Activated B cell treated with CpG ODN at 0.5 μM for 24 hours (primary cell): ENCODE results near the gene SPAG16. TPM values are rescaled to one million over a fixed set of nuclear protein-coding genes. Genes with fewer than 3 reads are reported as not detected.
"Not testable (repeated sequence)": the region's sequence is repeated elsewhere in the genome, so short reads cannot be mapped to it uniquely, and the experiment has no call there.

ENCODE experiments used
- ATAC-seq: fragments of 200-7000 bp; cut with Tn5 transposase; one replicate; pipeline ENCODE4 v1.10.0; 2021; ENCODE audit warnings: low read depth, mild to moderate bottlenecking, moderate library complexity
- CTCF ChIA-PET: fragments of 350-600 bp; sonication (Branson Sonifier 250); formaldehyde crosslinking; loops from one replicate; lab custom pipeline; 2021; ENCODE audit warnings: antibody characterized with exemption; lab: Charles Lee
- POLR2A ChIA-PET: fragments of 350-600 bp; sonication (Branson Sonifier 250); formaldehyde crosslinking; loops from one replicate; lab custom pipeline; 2021; ENCODE audit warnings: antibody characterized with exemption; lab: Charles Lee
- DNase-seq: peaks from one replicate; pipeline ENCODE4 v3.0.0; 2022
- H3K27ac Mint-ChIP-seq: one replicate; pipeline ENCODE4 v1.8.0; 2020; ENCODE audit warnings: mixed read lengths
- H3K27me3 Mint-ChIP-seq: one replicate; pipeline ENCODE4 v1.8.0; 2021; ENCODE audit warnings: mixed read lengths
- H3K36me3 Mint-ChIP-seq: one replicate; pipeline ENCODE4 v1.8.0; 2021; ENCODE audit warnings: low read depth, mixed read lengths
- H3K4me1 Mint-ChIP-seq: one replicate; pipeline ENCODE4 v1.8.0; 2021; ENCODE audit warnings: mixed read lengths
- H3K4me3 Mint-ChIP-seq: one replicate; pipeline ENCODE4 v1.8.0; 2020; ENCODE audit warnings: mild to moderate bottlenecking, mixed read lengths
- H3K9me3 Mint-ChIP-seq: one replicate; pipeline ENCODE4 v1.8.0; 2020; ENCODE audit warnings: mixed read lengths
- intact Hi-C: fragments of 100-400 bp; cut with micrococcal nuclease; formaldehyde crosslinking; loops from one replicate; pipeline ENCODE4 v1.15.1; 2024
- total RNA-seq: library from RNA; stranded (reverse); gene quantifications from 2 replicates; pipeline ENCODE4 v1.2.3, GENCODE V29; 2022
- TF ChIP-seq, protein P1 (sequence below): fragments of 200-600 bp; IDR thresholded peaks from one replicate; pipeline ENCODE4 v1.8.0; 2022; ENCODE audit warnings: antibody characterized with exemption, mild to moderate bottlenecking

SPAG16 gene
- total RNA-seq, 1 donor from 2014 or later: 11.2 TPM

DNA sequence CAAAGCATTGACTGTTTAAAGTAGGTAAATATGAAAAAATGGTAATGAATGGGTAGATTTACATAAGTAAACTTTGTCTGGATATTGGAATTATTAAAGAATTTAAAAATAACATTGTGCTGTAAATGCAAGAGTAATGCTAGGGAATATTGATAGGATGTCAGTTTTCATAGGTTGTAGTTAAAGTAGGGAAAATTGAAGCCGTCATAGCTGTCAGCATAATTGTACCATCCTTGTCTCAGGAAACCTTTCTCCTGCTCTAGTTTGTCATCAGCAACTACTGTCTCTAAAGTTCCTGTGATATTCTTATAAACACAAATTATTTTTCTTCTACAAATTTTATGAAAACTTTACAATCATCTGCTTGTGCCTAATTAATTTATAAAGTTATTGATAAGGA lies 10.1 kb upstream of the SPAG16 start:
- peaks cover 10% of the 10 kb centered on the region for H3K9me3 Mint-ChIP-seq
- H3K4me3 Mint-ChIP-seq: no peak overlapping the region
- DNase-seq (no peak), ATAC-seq (no peak)
- peaks cover 10% of the 10 kb centered on the region for H3K27me3 Mint-ChIP-seq
- ChIA-PET POLR2A (no interaction called here), CTCF (no interaction called here)
- H3K27ac Mint-ChIP-seq: no peak overlapping the region
- no peaks in the 10 kb centered on the region for H3K36me3 Mint-ChIP-seq
- intact Hi-C loops: no loop called here
- H3K4me1 Mint-ChIP-seq: no peaks in the 10 kb centered on the region
- TF ChIP-seq, protein P1, sequence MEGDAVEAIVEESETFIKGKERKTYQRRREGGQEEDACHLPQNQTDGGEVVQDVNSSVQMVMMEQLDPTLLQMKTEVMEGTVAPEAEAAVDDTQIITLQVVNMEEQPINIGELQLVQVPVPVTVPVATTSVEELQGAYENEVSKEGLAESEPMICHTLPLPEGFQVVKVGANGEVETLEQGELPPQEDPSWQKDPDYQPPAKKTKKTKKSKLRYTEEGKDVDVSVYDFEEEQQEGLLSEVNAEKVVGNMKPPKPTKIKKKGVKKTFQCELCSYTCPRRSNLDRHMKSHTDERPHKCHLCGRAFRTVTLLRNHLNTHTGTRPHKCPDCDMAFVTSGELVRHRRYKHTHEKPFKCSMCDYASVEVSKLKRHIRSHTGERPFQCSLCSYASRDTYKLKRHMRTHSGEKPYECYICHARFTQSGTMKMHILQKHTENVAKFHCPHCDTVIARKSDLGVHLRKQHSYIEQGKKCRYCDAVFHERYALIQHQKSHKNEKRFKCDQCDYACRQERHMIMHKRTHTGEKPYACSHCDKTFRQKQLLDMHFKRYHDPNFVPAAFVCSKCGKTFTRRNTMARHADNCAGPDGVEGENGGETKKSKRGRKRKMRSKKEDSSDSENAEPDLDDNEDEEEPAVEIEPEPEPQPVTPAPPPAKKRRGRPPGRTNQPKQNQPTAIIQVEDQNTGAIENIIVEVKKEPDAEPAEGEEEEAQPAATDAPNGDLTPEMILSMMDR: no peak

DNA sequence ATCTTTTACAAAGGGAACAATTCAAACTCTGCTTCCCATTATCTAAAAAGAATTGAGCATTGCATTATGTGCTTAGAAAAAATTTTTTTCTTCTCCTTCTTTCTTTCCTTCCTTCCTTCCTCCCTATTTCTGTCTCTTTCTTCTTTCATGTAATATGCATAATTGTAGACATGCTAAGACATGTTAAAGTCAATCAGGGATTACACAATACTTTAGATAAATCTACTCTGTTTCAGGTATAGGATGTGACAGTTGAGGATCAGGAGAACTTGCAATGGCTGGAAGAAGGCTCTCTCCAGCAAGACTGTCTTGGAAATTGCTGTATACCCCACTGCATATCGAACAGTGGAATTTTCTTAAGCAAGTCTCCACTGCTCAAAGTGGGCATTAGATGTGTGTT lies 9.0 kb upstream of the SPAG16 start:
- Mint-ChIP-seq H3K4me1 (no peaks in the 10 kb centered on the region), H3K36me3 (no peaks in the 10 kb centered on the region), H3K4me3 (no peak overlapping the region), H3K27me3 (peaks cover 10% of the 10 kb centered on the region), H3K27ac (no peak overlapping the region), H3K9me3 (peaks cover 10% of the 10 kb centered on the region)
- intact Hi-C loops: no loop called here
- ATAC-seq (no peak), DNase-seq (no peak)
- CTCF ChIA-PET: no interaction called here
- TF ChIP-seq, protein P1: no peak
- POLR2A ChIA-PET: no interaction called here

DNA sequence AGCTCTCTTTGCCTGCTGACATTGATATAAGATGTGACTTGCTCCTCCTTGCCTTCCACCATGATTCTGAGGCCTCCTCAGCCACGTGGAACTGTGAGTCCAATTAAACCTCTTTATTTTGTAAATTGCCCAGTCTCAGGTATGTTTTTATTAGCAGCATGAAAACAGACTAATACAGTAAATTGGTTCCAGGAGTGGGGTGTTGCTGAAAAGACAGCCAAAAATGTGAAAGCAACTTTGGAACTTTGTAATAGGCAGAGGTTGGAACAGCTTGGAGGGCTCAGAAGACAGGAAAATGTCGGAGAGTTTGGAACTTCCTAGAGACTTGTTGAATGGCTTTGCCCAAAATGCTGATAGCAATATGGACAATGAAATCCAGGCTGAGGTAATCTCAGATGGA lies 7.1 kb upstream of the SPAG16 start:
- H3K4me3 Mint-ChIP-seq, H3K9me3 Mint-ChIP-seq, H3K4me1 Mint-ChIP-seq, H3K36me3 Mint-ChIP-seq, H3K27ac Mint-ChIP-seq, intact Hi-C loops, CTCF ChIA-PET, ATAC-seq, DNase-seq, POLR2A ChIA-PET: not testable (repeated sequence)
- peaks cover 10% of the 10 kb centered on the region for H3K27me3 Mint-ChIP-seq

DNA sequence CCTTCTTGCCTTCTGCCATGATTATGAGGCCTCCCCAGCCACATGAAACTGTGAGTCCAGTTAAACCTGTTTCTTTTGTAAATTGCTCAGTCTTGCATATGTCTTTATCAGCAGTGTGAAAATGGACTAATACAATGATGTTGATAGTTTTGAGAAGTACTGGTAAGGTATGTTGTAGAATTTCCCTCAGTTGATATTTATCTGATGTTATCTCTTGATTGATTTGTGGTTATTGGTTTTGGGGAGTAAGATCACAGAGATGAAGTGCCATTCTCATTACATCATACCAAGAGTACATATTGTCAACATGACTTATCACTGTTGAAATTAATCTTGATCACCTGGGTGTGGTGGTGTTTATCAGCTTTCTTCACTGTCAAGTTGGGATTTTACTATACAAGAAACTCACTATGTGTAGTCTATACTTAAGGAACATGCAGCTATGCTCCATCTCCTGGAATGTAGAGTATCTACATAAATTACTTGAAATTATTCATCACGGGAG lies 5.1 kb upstream of the SPAG16 start:
- H3K27ac Mint-ChIP-seq: no peak overlapping the region
- POLR2A ChIA-PET: no interaction called here
- CTCF ChIA-PET: no interaction called here
- H3K4me3 Mint-ChIP-seq: no peak overlapping the region
- no peak for DNase-seq
- TF ChIP-seq, protein P1: no peak
- H3K36me3 Mint-ChIP-seq: no peaks in the 10 kb centered on the region
- peaks cover 10% of the 10 kb centered on the region for H3K9me3 Mint-ChIP-seq
- no peak for ATAC-seq
- peaks cover 11% of the 10 kb centered on the region for H3K4me1 Mint-ChIP-seq
- H3K27me3 Mint-ChIP-seq: peaks cover 10% of the 10 kb centered on the region
- intact Hi-C loops: no loop called here

DNA sequence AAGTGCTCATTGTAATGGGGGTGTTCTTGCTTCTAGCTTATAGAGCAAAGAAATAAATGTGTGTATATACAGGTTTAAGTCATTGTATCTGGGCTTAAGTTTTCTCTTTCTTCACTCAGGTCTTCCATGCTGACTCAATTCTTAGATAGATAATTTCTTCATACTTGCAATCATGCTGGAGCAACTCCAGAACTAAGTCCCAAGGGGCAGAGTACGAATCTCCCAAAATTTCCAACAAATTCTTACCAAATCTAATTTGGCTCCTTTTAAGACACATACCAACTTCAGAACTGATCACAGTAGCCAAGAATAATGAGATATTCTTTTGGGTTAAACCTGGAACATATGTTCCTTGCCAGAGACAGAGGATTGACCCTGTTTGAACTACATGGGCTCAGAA lies 4.3 kb upstream of the SPAG16 start:
- intact Hi-C loops: loop anchor here (5.0 kb wide), 1 partner anchor 248 kb away; no protein-coding TSS in a partner anchor
- ATAC-seq (no peak), DNase-seq (no peak)
- Mint-ChIP-seq H3K36me3 (peaks cover 3% of the 10 kb centered on the region), H3K4me1 (peaks cover 17% of the 10 kb centered on the region), H3K9me3 (peaks cover 10% of the 10 kb centered on the region), H3K27ac (no peak overlapping the region), H3K27me3 (peaks cover 10% of the 10 kb centered on the region), H3K4me3 (no peak overlapping the region)
- TF ChIP-seq, protein P1: no peak
- ChIA-PET POLR2A (no interaction called here), CTCF (no interaction called here)

DNA sequence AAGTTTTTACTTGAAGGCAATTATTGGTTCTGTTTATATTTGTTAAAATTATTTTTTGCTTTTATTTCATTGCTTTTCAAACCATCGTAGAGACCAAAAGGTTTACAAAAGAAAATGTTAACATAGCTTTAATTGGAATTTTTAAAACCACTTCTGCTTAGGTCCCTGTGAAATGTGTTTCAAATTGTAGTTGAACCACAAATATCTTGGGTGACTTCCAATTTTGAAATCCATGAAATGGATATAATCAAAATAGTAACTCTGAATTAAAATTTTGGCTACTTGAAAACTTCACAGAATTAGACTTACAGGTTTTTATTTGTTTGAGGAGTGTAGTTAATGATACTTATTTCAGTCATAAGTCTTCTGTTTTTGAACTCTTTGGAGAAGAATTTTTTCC lies 3.1 kb upstream of the SPAG16 start:
- TF ChIP-seq, protein P1: no peak
- H3K27me3 Mint-ChIP-seq: peaks cover 10% of the 10 kb centered on the region
- ChIA-PET POLR2A (no interaction called here), CTCF (no interaction called here)
- no peak for ATAC-seq
- intact Hi-C loops: loop anchor here (5.0 kb wide), 1 partner anchor 249 kb away; no protein-coding TSS in a partner anchor
- H3K4me3 Mint-ChIP-seq: no peak overlapping the region
- peaks cover 22% of the 10 kb centered on the region for H3K4me1 Mint-ChIP-seq
- peaks cover 3% of the 10 kb centered on the region for H3K36me3 Mint-ChIP-seq
- no peak for DNase-seq
- no peak overlapping the region for H3K27ac Mint-ChIP-seq
- H3K9me3 Mint-ChIP-seq: peaks cover 10% of the 10 kb centered on the region
